WI38 (cell line): Measurements from ENCODE around the gene CCDC63.

Experiments used
- H3K4me3 ChIP-seq: 2 replicates; pipeline ENCODE4 v1.5.1; 2011; ENCODE audit warnings: low read depth, mild to moderate bottlenecking, control low read depth, low read length
- CTCF ChIP-seq: IDR thresholded peaks from 2 replicates; pipeline ENCODE4 v1.5.1; 2012; ENCODE audit warnings: low read depth, mild to moderate bottlenecking, control low read depth, low read length

Gene CCDC63

GRCh38 chr12:110896559-110896958 is 49.8 kb downstream of the CCDC63 start:
- TF ChIP-seq CTCF: no peak

DNA sequence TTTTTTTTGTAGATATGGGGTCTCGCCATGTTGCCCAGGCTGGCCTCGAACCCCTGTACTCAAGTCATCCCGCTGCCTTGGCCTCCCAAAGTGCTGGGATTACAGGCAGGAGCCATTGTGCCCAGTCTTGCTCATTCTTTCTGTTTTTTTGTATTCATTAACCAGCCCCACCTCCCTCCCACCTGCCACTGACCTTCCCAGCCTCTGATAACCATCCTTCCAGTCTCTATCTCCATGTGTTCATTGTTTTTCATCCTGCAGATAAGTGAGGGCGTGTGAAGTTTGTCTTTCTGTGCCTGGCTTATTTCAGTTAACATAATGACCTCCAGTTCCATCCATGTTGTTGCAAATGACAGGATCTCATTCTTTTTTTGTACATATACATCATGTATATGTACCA is 54.6 kb downstream of the CCDC63 start:
- TF ChIP-seq CTCF: no peak

More at GRCh38 chr12:110896559-110896958, 49.8 kb downstream of the CCDC63 start:
- H3K4me3 ChIP-seq: no peak overlapping the region

DNA sequence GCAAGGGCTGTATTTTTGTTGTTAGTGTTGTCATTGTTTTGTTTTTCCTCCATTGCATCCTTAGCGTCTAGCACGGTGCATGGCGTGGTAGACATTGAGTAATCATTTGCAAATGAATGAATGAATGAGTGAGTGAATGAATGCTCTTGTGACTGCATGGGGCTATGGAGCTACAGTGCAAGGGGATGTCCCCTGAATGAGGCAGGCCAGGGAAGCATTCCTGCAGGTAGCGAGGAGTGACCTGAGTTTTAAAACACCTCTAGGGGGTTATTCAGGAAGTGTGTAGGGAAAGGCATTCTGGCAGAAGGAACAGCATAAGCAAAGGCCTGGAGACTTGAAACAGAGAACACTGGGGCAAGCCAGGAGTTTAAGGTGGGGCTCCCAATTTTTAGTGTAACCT is 56.7 kb downstream of the CCDC63 start:
- no peak overlapping the region for H3K4me3 ChIP-seq
- no peak for TF ChIP-seq CTCF

More for the DNA sequence above, 54.6 kb downstream of the CCDC63 start:
- no peak overlapping the region for H3K4me3 ChIP-seq

DNA sequence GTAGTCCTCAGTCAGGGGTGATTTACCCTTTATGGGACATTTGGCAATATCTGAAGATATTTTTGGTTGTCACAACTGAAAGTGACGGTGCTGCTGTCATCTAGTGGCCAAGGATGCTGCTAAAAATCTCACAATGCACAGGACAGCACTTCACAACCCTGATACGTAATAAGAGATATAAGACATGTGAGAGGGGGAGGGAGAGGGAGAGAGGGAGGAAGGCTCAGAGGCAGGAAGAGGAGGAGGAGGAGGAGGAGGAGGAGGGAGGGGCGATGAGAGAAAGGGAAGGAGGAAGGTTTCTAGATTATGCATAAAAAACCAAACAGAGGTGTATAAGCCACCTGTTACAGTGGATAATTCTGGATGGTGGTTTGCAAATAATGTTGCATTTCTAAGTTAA is 59.3 kb downstream of the CCDC63 start:
- H3K4me3 ChIP-seq: no peak overlapping the region
- no peak for TF ChIP-seq CTCF

DNA sequence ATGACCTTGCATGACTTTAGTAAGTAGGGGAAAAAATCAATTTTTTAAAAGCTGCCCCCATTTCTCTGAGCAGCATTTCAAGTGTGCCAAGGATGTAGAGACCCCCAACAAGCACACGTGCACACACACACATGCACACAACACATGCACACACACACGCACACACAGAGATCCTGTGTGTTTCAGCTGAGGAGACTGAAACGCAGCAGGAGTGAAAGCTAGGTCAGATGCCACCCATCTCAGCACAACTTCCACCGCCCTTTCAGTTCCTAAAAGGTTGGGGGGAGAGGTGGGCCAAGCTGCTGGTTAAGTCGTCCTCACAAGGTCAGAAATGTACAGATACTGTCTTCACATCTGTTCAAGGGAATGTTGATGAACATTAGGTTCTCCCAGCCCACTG is 59.7 kb downstream of the CCDC63 start:
- no peak for TF ChIP-seq CTCF
- no peak overlapping the region for H3K4me3 ChIP-seq

DNA sequence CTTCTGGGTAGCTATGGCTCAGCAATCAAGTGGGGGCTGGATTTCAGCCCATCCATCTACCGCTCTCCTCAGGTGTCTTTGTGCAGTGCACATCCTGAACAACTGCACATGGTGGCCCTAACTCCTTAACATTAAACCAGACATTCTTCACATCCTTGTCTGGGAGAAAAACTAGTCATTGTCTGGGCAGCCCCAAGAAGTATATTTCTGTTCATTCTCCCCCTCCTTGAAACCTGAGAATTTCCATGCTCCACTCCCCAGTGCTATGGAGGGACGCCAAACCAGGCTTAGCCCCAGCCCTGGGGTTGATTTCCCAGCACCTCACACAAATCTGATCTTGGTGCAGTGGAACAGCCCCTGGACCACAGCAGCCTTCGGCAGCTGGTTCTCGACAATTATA is 60.2 kb downstream of the CCDC63 start:
- TF ChIP-seq CTCF: no peak
- H3K4me3 ChIP-seq: no peak overlapping the region

GRCh38 chr12:110907583-110907982 is 60.8 kb downstream of the CCDC63 start:
- TF ChIP-seq CTCF: no peak
- no peak overlapping the region for H3K4me3 ChIP-seq
